Activated CD4-positive, alpha-beta T cell treated with anti-CD3 and anti-CD28 coated beads, Interleukin-10, Interleukin-2, amounts not matched to agents 100 ng/mL and 50 ng/mL, durations not matched to agents 16 hours and 8 hours (primary cell): Measurements from ENCODE around the gene GJB4.
"Not testable (repeated sequence)": the region's sequence is repeated elsewhere in the genome, so short reads cannot be mapped to it uniquely, and the experiment has no call there.

Experiments used
- DNase-seq: peaks from one replicate; pipeline ENCODE4 v3.0.0-alpha.2; 2020

GJB4 gene

DNA sequence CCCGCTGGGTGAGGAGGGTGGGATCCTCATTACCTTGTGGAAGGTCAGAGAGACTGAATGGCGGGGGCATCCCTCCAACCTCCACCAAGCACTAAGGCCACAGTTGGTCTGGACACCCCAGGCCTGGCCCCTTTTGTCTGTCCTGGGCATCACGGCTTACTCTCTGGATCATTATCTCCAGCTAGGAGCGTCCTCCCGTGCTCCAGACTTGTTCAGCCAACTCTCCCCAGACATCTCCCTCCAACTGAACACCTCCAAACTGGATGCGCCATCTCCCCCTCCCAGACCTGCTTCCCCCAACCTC, 11.9 kb upstream of the GJB4 start:
- no peak for DNase-seq

DNA sequence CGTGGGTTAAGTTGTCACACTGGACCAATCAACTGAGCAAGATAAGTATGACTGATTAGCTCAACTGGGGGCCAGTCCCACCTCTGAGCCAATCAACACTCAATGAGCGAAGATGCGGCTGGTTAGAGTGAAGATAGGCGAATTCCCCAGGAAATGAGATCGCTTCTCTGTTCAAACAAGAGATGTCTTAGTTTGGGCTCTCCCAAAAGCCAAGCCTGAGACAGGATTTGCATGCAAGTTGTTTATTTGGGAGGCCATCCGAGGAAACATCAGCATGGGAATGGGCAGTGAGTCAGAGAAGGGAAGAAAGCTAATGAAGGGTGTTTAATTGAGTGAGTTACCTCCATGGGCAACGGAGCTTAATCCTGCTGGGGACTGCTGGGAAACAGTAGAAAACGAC, 9.5 kb upstream of the GJB4 start:
- DNase-seq = no peak

DNA sequence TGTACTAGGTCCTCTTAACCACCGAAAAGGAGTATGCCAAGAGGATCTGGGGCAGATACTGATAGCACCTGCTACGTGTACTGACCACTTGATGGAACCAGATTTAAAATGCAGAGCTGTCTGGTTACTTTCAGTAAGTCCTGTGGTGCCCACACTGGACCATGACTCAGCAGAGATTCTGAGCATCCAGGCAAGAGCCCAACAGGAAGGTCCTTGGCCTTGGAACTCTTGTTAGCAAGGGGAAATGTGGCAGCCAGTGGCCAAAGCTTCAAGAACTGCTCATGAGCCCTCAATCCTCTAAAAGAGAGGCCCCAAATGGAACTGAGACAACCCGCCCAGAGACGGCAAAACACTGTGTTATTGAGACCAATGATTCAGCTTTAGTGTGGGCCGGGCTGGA, 8.9 kb upstream of the GJB4 start:
- no peak for DNase-seq

DNA sequence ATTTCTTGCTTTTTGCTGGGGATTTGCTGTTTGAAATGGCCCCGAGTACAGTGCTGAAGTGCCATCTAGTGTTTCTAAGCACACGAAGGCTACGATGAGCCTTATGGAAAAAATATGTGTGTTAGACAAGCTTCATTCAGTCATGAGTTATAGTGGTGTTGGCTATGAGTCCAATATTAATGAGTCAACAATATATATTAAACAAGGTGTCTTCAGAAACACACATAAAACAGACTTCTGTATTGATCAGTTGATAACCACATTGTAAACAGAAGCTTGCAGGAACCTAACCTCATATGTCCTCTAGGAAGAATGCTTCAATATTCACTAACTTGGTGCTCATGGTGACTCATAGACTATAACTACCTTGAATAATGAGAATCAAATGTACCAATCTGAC, 6.4 kb upstream of the GJB4 start:
- no peak for DNase-seq

DNA sequence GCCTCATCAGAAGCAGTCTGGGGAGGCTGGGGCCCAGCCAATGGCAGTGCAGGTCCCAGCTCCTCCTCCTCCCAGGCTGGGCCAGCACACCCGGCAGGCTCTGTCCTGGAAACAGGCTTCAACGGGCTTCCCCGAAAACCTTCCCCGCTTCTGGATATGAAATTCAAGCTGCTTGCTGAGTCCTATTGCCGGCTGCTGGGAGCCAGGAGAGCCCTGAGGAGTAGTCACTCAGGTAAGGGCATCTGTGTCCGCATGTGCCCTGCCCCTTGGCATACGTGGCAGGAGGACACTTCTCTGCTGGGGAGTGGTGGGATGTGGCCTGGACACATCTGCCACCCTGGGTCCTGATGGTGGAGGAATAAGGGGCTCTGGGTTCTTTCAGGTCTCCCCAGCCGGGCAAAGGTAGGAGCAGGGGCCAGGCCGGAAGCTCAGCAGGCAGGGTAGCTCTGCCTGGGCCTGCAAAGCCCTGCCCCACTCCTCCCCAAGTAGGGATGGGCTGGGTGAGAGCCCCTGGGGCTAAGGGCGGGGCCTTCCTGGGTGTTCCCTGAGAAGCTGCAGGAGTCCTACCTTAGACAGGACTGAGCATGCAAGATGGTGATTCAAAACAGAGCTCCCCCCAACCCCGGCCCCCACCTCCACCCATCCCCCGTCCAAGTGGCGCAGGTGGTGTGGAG, 4.4 kb upstream of the GJB4 start, which contains the start of gene GJB5:
Gene GJB5 (plus strand): TSS at position 84 of the 674 bp plus-strand sequence. CDS start 2,284 bp downstream, outside the sequence.
- DNase-seq = no peak

DNA sequence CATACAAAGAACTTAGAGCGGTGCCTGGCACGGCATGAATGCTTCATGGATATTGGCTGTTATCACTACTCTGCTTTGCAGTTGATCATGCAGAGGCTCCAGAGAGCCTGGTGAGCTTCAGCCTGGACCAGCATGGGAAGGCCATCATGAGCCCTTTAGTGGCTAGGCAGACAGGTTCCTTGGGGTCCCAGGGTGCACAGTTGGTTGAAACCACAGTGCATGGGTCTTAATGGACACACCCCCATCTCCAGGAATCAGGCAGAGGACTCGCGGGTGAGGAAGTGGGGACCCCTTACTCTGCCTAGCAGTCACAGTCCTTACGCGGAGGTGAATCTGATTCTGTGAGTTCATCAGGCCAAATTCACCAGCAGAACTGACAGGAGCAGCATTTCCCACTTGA, 3.6 kb upstream of the GJB4 start:
- no peak for DNase-seq

DNA sequence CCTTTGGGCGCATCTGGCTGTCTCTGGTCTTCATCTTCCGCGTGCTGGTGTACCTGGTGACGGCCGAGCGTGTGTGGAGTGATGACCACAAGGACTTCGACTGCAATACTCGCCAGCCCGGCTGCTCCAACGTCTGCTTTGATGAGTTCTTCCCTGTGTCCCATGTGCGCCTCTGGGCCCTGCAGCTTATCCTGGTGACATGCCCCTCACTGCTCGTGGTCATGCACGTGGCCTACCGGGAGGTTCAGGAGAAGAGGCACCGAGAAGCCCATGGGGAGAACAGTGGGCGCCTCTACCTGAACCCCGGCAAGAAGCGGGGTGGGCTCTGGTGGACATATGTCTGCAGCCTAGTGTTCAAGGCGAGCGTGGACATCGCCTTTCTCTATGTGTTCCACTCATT, 2.2 kb upstream of the GJB4 start:
- no peak for DNase-seq

DNA sequence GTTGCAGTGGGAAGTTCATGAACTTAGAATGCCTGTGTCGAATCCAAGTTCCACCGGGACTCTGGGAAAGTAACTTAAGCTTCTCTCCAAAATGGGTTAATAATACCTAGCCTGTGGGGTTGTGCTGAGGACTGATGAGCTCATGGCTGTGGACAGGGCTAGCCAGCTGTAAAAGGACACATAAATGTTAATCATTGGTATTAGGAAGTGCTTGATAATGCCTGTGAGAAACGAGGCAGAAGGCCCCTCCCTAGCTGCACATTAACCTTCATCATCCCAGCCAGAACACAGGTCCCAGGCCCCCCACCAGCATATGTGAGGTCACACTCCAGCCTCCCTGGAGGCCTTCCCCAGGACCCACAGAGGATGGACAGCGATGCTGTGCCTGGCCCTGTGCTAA, 789 bp upstream of the GJB4 start:
- DNase-seq = no peak

DNA sequence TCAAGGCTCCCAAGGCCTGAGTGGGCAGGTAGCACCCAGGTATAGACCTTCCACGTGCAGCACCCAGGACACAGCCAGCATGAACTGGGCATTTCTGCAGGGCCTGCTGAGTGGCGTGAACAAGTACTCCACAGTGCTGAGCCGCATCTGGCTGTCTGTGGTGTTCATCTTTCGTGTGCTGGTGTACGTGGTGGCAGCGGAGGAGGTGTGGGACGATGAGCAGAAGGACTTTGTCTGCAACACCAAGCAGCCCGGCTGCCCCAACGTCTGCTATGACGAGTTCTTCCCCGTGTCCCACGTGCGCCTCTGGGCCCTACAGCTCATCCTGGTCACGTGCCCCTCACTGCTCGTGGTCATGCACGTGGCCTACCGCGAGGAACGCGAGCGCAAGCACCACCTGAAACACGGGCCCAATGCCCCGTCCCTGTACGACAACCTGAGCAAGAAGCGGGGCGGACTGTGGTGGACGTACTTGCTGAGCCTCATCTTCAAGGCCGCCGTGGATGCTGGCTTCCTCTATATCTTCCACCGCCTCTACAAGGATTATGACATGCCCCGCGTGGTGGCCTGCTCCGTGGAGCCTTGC, 1.7 kb downstream of the GJB4 start:
- DNase-seq = no peak

DNA sequence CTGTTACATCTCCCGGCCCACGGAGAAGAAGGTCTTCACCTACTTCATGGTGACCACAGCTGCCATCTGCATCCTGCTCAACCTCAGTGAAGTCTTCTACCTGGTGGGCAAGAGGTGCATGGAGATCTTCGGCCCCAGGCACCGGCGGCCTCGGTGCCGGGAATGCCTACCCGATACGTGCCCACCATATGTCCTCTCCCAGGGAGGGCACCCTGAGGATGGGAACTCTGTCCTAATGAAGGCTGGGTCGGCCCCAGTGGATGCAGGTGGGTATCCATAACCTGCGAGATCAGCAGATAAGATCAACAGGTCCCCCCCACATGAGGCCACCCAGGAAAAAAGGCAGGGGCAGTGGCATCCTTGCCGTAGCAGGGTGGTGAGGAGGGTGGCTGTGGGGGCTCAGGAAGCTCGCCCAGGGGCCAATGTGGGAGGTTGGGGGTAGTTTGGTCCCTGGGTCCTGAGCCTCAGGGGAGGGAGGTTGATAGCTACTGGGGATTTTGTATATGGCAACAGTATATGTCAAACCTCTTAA, 2.3 kb downstream of the GJB4 start:
- no peak for DNase-seq

DNA sequence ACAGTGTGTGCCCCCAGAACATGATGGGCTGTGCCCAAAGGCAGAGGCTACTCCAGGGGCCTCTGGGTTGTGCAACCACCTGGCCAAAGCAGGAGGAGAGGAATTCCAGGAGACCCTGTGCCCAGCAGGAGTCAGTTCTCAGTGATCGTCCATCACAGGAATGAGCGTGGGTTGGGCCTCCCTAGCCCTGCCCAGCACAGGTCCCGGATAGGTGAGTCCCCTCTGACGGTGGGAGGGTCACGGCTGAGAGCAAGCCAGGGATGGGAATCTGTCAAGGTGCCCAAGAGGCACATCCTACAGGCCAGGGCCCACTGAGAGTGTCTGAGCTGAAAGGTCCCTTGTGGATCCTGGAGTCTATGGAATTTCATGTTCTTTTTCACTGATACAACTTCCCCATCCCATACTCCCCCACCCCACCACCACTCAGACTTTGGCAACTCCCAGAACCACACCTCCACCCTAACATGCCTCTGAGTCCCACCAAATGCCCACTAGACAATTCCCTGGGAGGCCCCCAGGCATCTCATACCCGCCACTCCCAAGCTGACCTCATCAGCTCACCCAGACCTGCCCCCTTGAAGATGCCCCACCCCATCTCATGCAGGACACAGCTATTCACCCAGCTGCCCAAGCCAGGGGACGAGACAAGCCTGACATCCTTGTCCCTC, 3.1 kb downstream of the GJB4 start:
- no peak for DNase-seq

DNA sequence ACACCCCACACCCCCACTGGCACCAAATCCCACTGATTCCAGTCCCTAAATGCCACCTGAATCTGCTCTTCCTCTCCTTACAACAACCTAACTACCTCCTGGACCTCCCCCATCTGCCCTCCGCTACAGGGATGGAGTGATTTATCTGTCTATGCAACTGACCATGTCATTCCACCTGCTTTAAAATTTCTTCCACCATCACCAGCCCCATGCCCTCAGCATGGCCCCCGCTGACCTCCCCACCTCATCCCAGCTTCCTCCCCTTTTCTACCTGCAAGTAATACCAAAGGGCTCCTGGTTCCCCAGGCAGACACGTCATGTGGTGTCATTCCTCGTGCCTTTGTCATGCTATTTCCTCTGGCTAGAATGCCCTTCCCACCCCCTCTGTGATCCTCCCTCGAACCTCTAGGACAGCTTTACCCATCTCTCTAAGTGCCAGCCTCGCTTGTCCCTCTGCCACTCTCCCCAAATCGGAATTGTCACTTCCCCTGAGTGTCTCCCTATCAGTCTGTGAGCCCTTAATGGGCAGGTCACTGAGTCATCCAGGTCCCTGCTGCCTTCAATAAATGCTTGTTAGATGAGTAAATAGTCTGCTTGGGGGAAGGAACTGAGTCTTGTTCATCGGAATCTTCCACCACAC, 3.7 kb downstream of the GJB4 start:
- DNase-seq = no peak

DNA sequence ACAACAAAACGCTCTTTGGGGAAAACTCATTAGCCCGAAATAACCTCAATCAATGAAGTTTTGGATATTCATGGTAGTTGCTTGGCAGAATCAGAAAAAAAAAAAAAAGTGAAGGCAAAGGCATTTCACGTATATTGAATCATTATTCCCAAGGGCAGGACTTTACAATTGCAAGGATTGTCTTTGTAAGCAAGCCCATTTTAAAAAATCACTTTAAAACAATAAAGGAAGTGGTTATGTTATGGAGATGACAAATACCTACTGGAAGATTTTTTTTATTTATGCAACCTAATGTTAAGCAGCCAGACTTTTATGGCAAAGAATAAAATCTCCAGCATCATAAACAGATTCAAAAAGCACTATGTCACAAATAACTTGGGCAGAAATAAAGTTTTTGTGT, 9.3 kb downstream of the GJB4 start:
- DNase-seq = no peak

DNA sequence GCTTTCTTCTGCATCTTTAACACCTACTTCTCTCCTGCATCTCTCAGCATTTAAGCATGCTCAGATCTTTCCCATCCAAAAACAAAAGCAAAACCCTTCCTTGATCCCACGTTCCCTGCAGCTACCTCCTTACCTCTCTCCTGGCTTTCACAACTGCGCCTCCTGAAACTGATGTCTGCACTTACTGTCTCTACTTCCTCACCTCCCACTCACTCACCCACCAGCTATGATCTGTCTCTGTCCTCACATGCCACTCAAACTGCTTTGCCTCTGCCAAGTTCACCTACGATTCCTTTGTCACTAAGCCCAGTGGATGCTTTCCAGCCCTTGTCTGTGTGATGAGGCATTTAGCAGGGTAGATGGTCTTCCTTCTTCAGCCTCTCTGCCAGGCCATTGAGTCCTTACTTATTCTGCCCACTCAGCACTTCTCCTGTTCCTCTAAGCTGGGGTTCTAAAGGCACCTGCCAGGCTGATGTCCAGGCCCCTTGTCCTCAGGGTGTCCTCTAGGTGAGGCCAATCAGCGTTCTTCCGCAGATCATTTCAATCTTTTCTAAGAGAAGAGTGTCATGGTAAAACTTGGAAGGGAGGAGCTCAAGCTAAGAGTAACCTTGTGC, 11.5 kb downstream of the GJB4 start:
- no peak for DNase-seq

DNA sequence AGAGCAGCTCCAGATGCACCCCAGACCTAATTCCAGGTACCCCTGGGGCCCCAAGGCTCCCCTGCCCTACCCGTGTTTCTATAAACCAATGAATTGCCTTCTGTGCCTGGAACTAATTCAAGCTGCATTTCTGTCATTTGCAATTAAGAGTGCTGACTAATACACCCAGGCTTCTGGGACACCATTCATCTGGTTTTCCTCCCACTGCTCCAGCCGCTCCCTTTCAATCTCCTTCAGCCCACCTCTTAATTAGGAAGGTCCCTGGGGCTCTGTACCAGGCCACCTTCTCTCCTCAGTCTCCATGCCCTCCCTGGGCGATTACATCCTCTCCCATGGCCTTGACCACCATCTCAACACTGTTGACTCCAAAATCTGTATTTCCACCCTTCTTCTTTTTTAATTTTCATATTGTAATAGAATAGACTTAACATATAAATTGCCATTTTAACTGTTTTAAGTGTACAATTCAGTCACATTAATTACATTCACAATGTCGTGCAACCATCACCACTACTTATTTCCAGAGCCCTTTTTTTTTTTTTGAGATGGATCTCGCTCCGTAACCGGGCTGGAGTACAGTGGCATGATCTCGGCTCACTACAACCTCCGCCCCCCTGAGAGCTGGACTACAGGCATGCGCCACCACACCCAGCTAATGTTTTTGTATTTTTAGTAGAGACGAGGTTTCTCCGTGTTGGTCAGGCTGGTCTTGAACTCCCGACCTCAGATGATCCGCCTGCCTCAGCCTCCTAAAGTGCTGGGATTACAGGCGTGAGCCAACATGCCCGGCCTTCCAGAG, 12.2 kb downstream of the GJB4 start:
- DNase-seq = no peak

DNA sequence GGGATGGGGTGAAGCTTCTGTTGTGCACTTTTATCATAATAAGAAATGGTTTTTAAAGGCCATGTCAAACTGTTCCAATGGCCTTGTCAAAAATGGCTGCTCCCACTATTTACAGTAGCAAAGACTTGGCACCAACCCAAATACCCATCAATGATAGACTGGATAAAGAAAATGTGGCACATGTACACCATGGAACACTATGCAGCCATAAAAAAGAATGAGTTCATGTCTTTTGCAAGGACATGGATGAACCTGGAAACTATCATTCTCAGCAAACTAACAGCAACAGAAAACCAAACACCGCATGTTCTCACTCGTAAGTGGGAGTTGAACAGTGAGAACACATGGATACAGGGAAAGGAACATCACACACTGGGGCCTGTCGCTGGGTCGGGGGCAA, 13.6 kb downstream of the GJB4 start:
- not testable (repeated sequence) for DNase-seq

DNA sequence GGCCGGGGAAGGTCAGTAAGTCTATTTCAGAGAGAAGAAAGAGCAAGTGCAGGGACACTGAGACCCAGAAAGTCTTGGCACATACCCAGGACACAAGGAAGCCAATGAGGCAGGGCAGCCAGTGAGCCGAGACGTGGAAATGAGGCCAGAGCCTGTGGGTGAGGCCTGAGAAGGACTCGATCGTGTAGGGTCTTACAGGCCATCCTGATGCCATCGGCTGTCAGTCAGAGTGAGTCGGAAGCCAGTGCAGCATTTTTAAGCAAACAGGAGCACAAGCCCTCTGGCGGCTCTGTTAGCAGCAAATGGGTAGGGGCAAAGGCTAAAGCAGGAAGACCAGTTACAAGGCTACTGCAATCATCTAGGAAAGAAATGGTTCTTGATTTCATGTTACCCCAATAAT, 15.4 kb downstream of the GJB4 start:
- no peak for DNase-seq

DNA sequence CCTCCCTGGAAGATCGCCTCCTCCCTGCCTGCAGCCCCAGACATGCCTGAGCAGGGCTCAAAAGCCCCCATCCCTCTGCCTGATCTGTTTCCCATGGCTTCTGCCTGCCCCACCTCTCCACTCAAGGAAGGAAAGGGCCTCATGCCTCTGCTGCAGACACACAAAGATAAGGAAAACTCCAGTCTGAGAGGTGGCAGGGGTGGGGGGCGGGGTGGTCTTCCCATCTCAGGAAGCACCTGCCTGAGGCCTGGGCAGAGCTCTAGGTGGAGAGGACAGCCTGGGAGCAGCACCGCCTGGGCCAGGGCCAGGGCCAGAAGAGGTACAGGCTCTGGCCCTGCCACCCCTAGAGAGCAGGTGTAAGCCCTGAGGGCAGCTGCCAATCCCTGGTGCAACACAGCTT, 17.4 kb downstream of the GJB4 start:
- DNase-seq = no peak

DNA sequence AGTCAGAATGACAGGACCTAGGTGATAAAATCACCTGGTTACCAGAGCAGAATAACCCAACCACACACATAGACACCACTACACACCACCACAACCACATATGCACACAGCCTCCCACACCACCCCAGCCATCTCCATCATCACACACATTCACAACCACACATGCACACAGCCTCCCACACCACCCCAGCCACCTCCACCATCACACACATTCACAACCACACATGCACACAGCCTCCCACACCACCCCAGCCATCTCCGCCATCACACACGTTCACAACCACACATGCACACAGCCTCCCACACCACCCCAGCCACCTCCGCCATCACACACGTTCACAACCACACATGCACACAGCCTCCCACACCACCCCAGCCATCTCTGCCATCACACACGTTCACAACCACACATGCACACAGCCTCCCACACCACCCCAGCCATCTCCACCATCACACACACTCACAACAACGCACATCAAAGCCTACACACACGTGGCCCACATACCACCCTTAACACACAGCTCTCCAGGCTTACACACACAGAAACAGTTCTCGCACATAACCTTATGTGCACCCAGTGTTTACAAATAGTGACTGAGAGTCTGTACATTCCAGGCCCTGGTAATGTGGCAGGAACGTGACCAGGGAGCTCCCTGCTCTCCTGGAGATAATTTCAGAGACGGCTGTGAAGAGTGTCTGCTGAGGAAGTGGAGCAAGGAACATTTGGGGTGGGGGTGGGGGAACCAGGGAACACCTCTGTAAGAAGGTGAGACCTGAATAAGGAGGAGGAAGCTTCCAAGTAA, 18.2 kb downstream of the GJB4 start:
- DNase-seq = no peak

DNA sequence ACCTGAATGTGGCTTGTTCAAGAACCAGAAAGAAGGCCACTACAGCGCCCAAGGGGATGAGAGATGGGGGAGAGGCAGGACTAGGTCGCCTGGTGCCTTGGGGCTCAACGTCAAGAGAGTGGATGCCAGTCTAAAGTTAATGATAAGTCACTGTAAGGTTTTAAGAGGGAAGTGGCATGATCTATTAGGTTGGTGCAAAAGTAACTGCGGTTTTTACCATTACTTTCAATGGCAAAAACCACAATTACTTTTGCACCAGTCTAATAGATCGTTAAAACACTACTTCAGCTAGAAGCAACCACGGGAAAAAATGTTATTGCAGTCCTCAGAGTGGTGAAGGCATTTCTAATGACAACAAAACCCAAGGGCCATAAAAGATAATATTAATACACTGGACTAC, 18.8 kb downstream of the GJB4 start:
- no peak for DNase-seq

DNA sequence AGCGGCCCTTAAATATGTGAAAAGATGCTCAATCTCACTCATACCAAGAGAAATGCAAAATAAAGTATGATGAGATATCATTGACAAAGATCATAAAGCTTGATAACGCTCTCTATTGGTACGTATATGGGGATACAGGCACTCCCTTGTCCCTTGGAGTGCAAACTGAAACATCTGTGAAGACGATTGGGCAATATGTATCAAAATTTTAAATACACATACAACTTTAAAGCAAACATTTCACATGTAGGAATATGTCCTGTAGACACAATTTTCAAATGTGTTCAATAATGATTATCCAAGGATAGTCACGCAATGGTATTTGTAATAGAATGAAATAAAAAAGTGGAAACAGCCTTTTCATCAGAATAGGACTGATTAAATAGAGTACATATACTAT, 19.5 kb downstream of the GJB4 start:
- DNase-seq = no peak

DNA sequence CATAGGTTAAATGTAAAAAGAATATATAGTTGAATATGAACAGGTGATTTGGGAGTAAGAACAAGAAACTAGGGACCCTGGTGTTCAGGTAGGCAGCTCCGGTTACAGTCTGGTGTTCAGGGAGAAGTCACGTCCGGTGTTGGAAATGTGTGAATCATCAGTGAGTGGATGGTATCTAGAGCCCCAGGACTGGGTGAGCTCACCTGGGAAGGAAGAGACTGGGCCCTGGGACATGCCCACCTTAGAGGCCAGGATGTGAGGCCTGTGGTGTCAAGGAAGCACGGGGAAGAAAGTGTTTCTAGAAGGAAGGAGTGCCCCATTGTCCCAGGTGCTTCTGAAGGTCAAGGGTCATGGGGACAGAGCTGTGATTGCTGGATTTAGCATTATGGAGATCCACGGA, 20.0 kb downstream of the GJB4 start:
- no peak for DNase-seq
